ENCODE results near the gene PHLDA3.

PHLDA3 gene

DNA sequence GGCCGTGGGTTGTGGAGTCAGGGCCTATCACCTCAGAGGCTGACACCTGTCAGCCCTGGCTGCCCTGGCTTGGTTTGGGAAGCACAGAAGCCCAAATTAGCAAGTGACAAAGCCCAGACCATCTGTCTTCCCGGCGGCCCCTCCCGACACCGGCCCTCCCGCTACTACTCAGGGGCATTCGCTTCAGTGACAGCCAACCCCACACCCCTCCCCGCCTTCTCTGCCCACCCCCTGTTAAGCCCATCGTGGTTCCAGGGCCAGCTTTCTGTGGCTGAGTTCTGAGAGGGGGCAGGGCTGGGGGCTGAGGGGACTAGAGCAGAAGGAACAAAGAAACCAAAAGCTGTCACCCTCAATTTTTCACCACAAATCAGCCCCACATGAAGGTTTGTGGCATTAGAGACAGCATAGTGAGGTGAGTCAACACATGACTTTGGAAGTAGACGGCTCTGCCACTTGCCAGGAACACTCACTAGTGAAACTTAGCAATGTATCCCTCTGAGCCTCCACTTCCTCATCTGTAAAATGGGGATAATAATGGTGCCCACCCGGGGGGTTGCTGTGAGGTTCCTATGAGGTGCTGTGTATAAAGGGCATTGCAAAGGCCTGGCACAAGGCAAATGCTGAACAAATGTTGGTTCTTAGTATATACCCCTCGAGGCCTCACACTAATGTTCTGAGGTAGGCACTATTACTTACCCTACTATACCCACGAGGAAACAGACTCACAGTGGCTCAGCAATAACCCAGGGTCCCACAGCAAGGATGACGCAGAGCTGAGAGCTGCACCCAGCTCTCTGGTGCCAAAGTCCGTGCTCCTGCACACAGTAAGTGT is 42.3 kb downstream of the PHLDA3 start:
- Histone ChIP-seq H3K27me3 (ENCODE audit: insufficient read depth, low read length, poor library complexity, severe bottlenecking) (no peaks in the 10 kb centered on the region), H3F3A (ENCODE audit: low read depth) (no peaks in the 10 kb centered on the region), H4K20me1 (ENCODE audit: insufficient read depth, low read length, poor library complexity, severe bottlenecking) (no peaks in the 10 kb centered on the region), H3K9me3 (ENCODE audit: insufficient read depth, low read depth, low read length) (no peaks in the 10 kb centered on the region), H2AFZ (ENCODE audit: low read length) (no peak overlapping the region), H3K4me2 (ENCODE audit: low read depth, low read length, poor library complexity, severe bottlenecking) (no peak overlapping the region), H3K4me1 (ENCODE audit: insufficient read depth, low read length, poor library complexity, severe bottlenecking) (no peaks in the 10 kb centered on the region), H3K4me3 (ENCODE audit: low read length, poor library complexity, severe bottlenecking) (no peak overlapping the region), H3K9me2 (replicated peaks; ENCODE audit: low read depth, low read length) (no peaks in the 10 kb centered on the region), H3K79me2 (ENCODE audit: insufficient read depth, low read length) (no peaks in the 10 kb centered on the region), H3K9ac (ENCODE audit: low read depth, low read length, poor library complexity, severe bottlenecking) (no peak overlapping the region), H3K36me3 (ENCODE audit: insufficient read depth, low read length) (no peaks in the 10 kb centered on the region)
- TF ChIP-seq, protein P1, sequence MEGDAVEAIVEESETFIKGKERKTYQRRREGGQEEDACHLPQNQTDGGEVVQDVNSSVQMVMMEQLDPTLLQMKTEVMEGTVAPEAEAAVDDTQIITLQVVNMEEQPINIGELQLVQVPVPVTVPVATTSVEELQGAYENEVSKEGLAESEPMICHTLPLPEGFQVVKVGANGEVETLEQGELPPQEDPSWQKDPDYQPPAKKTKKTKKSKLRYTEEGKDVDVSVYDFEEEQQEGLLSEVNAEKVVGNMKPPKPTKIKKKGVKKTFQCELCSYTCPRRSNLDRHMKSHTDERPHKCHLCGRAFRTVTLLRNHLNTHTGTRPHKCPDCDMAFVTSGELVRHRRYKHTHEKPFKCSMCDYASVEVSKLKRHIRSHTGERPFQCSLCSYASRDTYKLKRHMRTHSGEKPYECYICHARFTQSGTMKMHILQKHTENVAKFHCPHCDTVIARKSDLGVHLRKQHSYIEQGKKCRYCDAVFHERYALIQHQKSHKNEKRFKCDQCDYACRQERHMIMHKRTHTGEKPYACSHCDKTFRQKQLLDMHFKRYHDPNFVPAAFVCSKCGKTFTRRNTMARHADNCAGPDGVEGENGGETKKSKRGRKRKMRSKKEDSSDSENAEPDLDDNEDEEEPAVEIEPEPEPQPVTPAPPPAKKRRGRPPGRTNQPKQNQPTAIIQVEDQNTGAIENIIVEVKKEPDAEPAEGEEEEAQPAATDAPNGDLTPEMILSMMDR (conservative IDR thresholded peaks at IDR 0.05; ENCODE audit: low read length): no peak
- no peak for TF ChIP-seq EZH2phosphoT487 (IDR thresholded peaks at IDR 0.05; ENCODE audit: borderline replicate concordance)

- H3K4me1 ChIP-seq (ENCODE audit: insufficient read depth, low read length, poor library complexity, severe bottlenecking): no peaks in the 10 kb centered on the region
- no peak for TF ChIP-seq EZH2phosphoT487 (IDR thresholded peaks at IDR 0.05; ENCODE audit: borderline replicate concordance)
- TF ChIP-seq, protein P1 (conservative IDR thresholded peaks at IDR 0.05; ENCODE audit: low read length): no peak
- no peaks in the 10 kb centered on the region for H3K27me3 ChIP-seq (ENCODE audit: insufficient read depth, low read length, poor library complexity, severe bottlenecking)
- H3K4me2 ChIP-seq (ENCODE audit: low read depth, low read length, poor library complexity, severe bottlenecking): no peak overlapping the region
- no peaks in the 10 kb centered on the region for H3K9me2 ChIP-seq (replicated peaks; ENCODE audit: low read depth, low read length)
- no peak overlapping the region for H2AFZ ChIP-seq (ENCODE audit: low read length)
- H4K20me1 ChIP-seq (ENCODE audit: insufficient read depth, low read length, poor library complexity, severe bottlenecking): no peaks in the 10 kb centered on the region
- no peaks in the 10 kb centered on the region for H3F3A ChIP-seq (ENCODE audit: low read depth)
- no peaks in the 10 kb centered on the region for H3K9me3 ChIP-seq (ENCODE audit: insufficient read depth, low read depth, low read length)
- no peaks in the 10 kb centered on the region for H3K79me2 ChIP-seq (ENCODE audit: insufficient read depth, low read length)
- H3K4me3 ChIP-seq (ENCODE audit: low read length, poor library complexity, severe bottlenecking): no peak overlapping the region
- no peak overlapping the region for H3K9ac ChIP-seq (ENCODE audit: low read depth, low read length, poor library complexity, severe bottlenecking)
- H3K36me3 ChIP-seq (ENCODE audit: insufficient read depth, low read length): no peaks in the 10 kb centered on the region
Observed at GRCh38 chr1:201424146-201424545, 44.8 kb downstream of the PHLDA3 start.

GRCh38 chr1:201423655-201424054 is 45.3 kb downstream of the PHLDA3 start:
- Histone ChIP-seq H3K36me3 (ENCODE audit: insufficient read depth, low read length) (no peaks in the 10 kb centered on the region), H3K79me2 (ENCODE audit: insufficient read depth, low read length) (no peaks in the 10 kb centered on the region), H3K4me2 (ENCODE audit: low read depth, low read length, poor library complexity, severe bottlenecking) (no peak overlapping the region), H4K20me1 (ENCODE audit: insufficient read depth, low read length, poor library complexity, severe bottlenecking) (no peaks in the 10 kb centered on the region), H3K27me3 (ENCODE audit: insufficient read depth, low read length, poor library complexity, severe bottlenecking) (no peaks in the 10 kb centered on the region), H3K9ac (ENCODE audit: low read depth, low read length, poor library complexity, severe bottlenecking) (no peak overlapping the region), H3F3A (ENCODE audit: low read depth) (no peaks in the 10 kb centered on the region), H3K9me2 (replicated peaks; ENCODE audit: low read depth, low read length) (no peaks in the 10 kb centered on the region), H2AFZ (ENCODE audit: low read length) (no peak overlapping the region), H3K4me3 (ENCODE audit: low read length, poor library complexity, severe bottlenecking) (no peak overlapping the region), H3K4me1 (ENCODE audit: insufficient read depth, low read length, poor library complexity, severe bottlenecking) (no peaks in the 10 kb centered on the region), H3K9me3 (ENCODE audit: insufficient read depth, low read depth, low read length) (no peaks in the 10 kb centered on the region)
- TF ChIP-seq, protein P1 (conservative IDR thresholded peaks at IDR 0.05; ENCODE audit: low read length): no peak
- TF ChIP-seq EZH2phosphoT487 (IDR thresholded peaks at IDR 0.05; ENCODE audit: borderline replicate concordance): no peak
